Loucy (cell line): ENCODE data around the gene TENM4.

Source experiments
- H2AFZ ChIP-seq: fragments of 200-600 bp; sonication (generic); 2 replicates; pipeline ENCODE4 v1.6.0; 2016; ENCODE audit warnings: antibody characterized with exemption, mild to moderate bottlenecking, low read length, moderate library complexity
- H3F3A ChIP-seq: fragments of 200-600 bp; 2 replicates; pipeline ENCODE4 v1.6.0; 2016; ENCODE audit warnings: antibody characterized with exemption, low read depth, mild to moderate bottlenecking
- H3K27me3 ChIP-seq: fragments of 200-600 bp; sonication (generic); 2 replicates; pipeline ENCODE4 v1.6.1; 2014; ENCODE audit warnings: low read length, mild to moderate bottlenecking; ENCODE audit not compliant: insufficient read depth, poor library complexity, severe bottlenecking
- H3K36me3 ChIP-seq: fragments of 200-600 bp; sonication (generic); 2 replicates; pipeline ENCODE4 v1.6.1; 2016; ENCODE audit warnings: low read length; ENCODE audit not compliant: insufficient read depth
- H3K4me1 ChIP-seq: fragments of 200-600 bp; sonication (generic); 2 replicates; pipeline ENCODE4 v1.5.1; 2014; ENCODE audit warnings: low read length, mild to moderate bottlenecking; ENCODE audit not compliant: insufficient read depth, poor library complexity, severe bottlenecking
- H3K4me2 ChIP-seq: fragments of 200-600 bp; sonication (generic); 2 replicates; pipeline ENCODE4 v1.6.0; 2014; ENCODE audit warnings: antibody characterized with exemption, low read length, low read depth, mild to moderate bottlenecking; ENCODE audit not compliant: poor library complexity, severe bottlenecking
- H3K4me3 ChIP-seq: fragments of 200-600 bp; sonication (generic); 2 replicates; pipeline ENCODE4 v1.5.1; 2014; ENCODE audit warnings: low read length, mild to moderate bottlenecking, mixed read lengths; ENCODE audit not compliant: poor library complexity, severe bottlenecking
- H3K79me2 ChIP-seq: fragments of 200-600 bp; sonication (generic); 2 replicates; pipeline ENCODE4 v1.6.1; 2014; ENCODE audit warnings: low read length; ENCODE audit not compliant: insufficient read depth
- H3K9ac ChIP-seq: fragments of 200-600 bp; sonication (generic); 2 replicates; pipeline ENCODE4 v1.6.0; 2014; ENCODE audit warnings: mild to moderate bottlenecking, low read depth, low read length, moderate library complexity; ENCODE audit not compliant: poor library complexity, severe bottlenecking
- H3K9me2 ChIP-seq: fragments of 200-600 bp; sonication (generic); replicated peaks from 2 replicates; pipeline ENCODE4 v1.6.1; 2016; ENCODE audit warnings: low read depth, low read length, mixed read lengths
- H3K9me3 ChIP-seq: fragments of 200-600 bp; sonication (generic); 2 replicates; pipeline ENCODE4 v1.6.1; 2014; ENCODE audit warnings: mild to moderate bottlenecking, antibody characterized with exemption, low read length, low read depth; ENCODE audit not compliant: insufficient read depth
- H4K20me1 ChIP-seq: fragments of 200-600 bp; sonication (generic); 2 replicates; pipeline ENCODE4 v1.6.0; 2014; ENCODE audit warnings: antibody characterized with exemption, low read length, mild to moderate bottlenecking; ENCODE audit not compliant: insufficient read depth, poor library complexity, severe bottlenecking
- EZH2phosphoT487 ChIP-seq: fragments of 200-600 bp; IDR thresholded peaks from 2 replicates; pipeline ENCODE4 v1.6.1; 2018; ENCODE audit warnings: antibody characterized with exemption, mild to moderate bottlenecking, moderate library complexity, borderline replicate concordance
- TF ChIP-seq, protein P1 (sequence below): fragments of 200-600 bp; sonication (generic); conservative IDR thresholded peaks from 2 replicates; pipeline ENCODE4 v1.5.1; 2014; ENCODE audit warnings: mild to moderate bottlenecking, antibody characterized with exemption, low read length

TENM4 gene

DNA sequence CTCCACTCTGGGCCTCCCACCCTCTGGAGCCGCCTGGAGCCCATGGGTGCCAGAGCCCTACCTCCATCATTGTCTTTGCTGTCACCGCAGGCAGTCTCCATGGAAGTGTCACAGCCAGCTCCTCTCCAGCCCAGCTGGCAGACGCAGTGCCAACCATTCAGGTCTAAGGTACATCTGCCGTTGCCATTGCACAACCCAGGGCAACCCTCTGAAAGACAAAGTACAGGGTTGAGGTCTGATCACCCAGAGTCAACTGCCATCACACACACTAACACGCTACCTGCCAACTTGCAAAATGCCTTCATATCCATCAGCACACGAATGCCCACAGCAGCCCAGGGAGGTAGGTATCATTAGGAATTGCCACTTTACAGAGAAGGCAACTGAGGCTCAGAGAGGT, 669.9 kb downstream of the TENM4 start:
- H3K9ac ChIP-seq, result no peak overlapping the region
- no peaks in the 10 kb centered on the region for H3F3A ChIP-seq
- no peak for TF ChIP-seq EZH2phosphoT487
- TF ChIP-seq, protein P1, sequence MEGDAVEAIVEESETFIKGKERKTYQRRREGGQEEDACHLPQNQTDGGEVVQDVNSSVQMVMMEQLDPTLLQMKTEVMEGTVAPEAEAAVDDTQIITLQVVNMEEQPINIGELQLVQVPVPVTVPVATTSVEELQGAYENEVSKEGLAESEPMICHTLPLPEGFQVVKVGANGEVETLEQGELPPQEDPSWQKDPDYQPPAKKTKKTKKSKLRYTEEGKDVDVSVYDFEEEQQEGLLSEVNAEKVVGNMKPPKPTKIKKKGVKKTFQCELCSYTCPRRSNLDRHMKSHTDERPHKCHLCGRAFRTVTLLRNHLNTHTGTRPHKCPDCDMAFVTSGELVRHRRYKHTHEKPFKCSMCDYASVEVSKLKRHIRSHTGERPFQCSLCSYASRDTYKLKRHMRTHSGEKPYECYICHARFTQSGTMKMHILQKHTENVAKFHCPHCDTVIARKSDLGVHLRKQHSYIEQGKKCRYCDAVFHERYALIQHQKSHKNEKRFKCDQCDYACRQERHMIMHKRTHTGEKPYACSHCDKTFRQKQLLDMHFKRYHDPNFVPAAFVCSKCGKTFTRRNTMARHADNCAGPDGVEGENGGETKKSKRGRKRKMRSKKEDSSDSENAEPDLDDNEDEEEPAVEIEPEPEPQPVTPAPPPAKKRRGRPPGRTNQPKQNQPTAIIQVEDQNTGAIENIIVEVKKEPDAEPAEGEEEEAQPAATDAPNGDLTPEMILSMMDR, result no peak
- no peaks in the 10 kb centered on the region for H3K36me3 ChIP-seq
- no peaks in the 10 kb centered on the region for H3K9me3 ChIP-seq
- no peaks in the 10 kb centered on the region for H3K9me2 ChIP-seq
- no peaks in the 10 kb centered on the region for H3K27me3 ChIP-seq
- H3K4me3 ChIP-seq, result no peak overlapping the region
- H3K4me2 ChIP-seq, result no peak overlapping the region
- no peak overlapping the region for H2AFZ ChIP-seq
- H4K20me1 ChIP-seq, result no peaks in the 10 kb centered on the region
- no peaks in the 10 kb centered on the region for H3K4me1 ChIP-seq
- H3K79me2 ChIP-seq, result no peaks in the 10 kb centered on the region

DNA sequence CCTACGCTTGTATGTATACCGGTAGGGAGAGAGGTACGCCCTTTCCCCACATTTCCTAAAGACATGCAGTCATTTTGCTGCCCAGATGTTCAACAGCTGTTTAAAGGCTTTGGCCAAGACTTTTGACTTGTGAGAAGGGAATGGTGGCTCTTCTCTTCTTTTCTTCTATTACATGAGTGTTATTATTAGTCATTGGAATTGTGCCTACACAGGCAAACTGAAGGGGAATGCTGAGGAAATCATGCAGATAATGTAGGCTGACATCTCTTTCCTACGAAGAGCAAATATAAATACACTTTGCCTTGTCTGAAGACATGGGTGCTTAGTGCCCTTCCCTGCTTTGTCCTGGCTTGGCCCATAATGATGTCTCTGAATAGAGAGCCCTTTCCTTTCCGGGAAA, 671.9 kb downstream of the TENM4 start:
- no peaks in the 10 kb centered on the region for H4K20me1 ChIP-seq
- H3K36me3 ChIP-seq, result no peaks in the 10 kb centered on the region
- no peaks in the 10 kb centered on the region for H3K4me1 ChIP-seq
- H3K79me2 ChIP-seq, result no peaks in the 10 kb centered on the region
- H2AFZ ChIP-seq, result no peak overlapping the region
- no peak for TF ChIP-seq EZH2phosphoT487
- TF ChIP-seq, protein P1, result no peak
- no peaks in the 10 kb centered on the region; the same call in 1 of the 2 replicates for H3K9me3 ChIP-seq
- H3K9me2 ChIP-seq, result no peaks in the 10 kb centered on the region
- H3K4me3 ChIP-seq, result no peak overlapping the region
- H3K27me3 ChIP-seq, result no peaks in the 10 kb centered on the region
- H3K4me2 ChIP-seq, result no peak overlapping the region
- no peak overlapping the region for H3K9ac ChIP-seq
- H3F3A ChIP-seq, result no peaks in the 10 kb centered on the region

DNA sequence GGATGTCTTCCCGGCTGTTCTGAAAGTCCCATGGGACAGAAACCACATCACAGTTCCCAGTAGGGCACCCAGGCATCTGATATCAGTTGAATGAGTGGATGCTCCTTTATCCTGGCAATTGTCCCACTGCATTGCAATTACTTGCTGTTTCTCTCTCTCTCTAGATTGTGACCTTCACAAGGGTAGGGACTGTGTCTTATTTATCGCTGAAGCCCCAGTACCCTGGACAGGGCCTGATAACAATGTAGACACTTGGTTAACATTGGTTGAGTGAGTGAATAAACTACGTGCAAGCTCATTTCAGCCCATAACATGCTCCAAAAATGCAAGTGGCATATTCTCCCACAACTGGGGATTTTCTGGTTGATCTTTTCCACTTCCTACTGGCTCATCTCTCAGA, 672.5 kb downstream of the TENM4 start:
- Histone ChIP-seq H3K4me2 (no peak overlapping the region), H3K4me3 (no peak overlapping the region), H2AFZ (no peak overlapping the region), H3K9me3 (no peaks in the 10 kb centered on the region; the same call in 1 of the 2 replicates), H3K4me1 (no peaks in the 10 kb centered on the region), H3F3A (no peaks in the 10 kb centered on the region), H4K20me1 (no peaks in the 10 kb centered on the region), H3K36me3 (no peaks in the 10 kb centered on the region), H3K9me2 (no peaks in the 10 kb centered on the region), H3K79me2 (no peaks in the 10 kb centered on the region), H3K27me3 (no peaks in the 10 kb centered on the region), H3K9ac (no peak overlapping the region)
- TF ChIP-seq, protein P1, result no peak
- no peak for TF ChIP-seq EZH2phosphoT487
